Neuronal stem cell (in vitro differentiated cells): ENCODE data around the gene BMS1. TPM values are rescaled to one million over a fixed set of nuclear protein-coding genes. Genes with fewer than 3 reads are reported as not detected.

Experiments
- small RNA-seq: library from polyadenylated mRNA; stranded (forward); fragments of <200 nt; extraction: miRNeasy Mini kit (QIAGEN cat#:217004); gene quantifications from one replicate; pipeline ENCODE3, GENCODE V24; 2013; ENCODE audit not compliant: insufficient read depth

BMS1 gene

Small RNA genes within 50 kb of the gene (small RNA-seq; reads per million reads assigned to genes)
- not detected for gene RNU6-885P
